ENCODE data around the gene MYO1E. TPM values are rescaled to one million over a fixed set of nuclear protein-coding genes. Genes with fewer than 3 reads are reported as not detected.

MYO1E gene
- total RNA-seq: 36.6 and 51.6 TPM in 2 replicates

GRCh38 chr15:59372352-59373211, at the start of gene MYO1E:
Gene MYO1E (minus strand): TSS chr15:59372871. CDS start chr15:59372500, 371 bp downstream.

DNA sequence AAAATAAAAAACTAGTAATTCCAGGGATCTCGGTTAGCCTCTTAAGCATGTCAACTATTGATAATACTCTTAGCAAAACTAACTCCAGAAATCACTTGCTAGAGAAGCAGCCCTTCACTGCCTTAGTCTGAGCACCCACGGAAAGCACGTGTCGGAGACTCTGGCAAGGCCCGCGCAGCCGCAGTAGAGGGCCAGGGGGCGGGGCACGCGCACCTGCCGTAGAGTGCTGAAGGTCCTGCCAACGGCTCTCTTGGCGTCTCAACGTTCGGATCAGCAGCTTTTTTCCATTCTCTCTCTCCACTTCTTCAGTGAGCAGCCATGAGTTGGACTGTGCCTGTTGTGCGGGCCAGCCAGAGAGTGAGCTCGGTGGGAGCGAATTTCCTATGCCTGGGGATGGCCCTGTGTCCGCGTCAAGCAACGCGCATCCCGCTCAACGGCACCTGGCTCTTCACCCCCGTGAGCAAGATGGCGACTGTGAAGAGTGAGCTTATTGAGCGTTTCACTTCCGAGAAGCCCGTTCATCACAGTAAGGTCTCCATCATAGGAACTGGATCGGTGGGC, 166.0 kb downstream of the MYO1E start, which contains the start of gene LDHAL6B:
TSS of gene LDHAL6B (plus strand) at position 221 of the 561 bp plus-strand sequence. CDS start at position 319, 98 bp downstream.

DNA sequence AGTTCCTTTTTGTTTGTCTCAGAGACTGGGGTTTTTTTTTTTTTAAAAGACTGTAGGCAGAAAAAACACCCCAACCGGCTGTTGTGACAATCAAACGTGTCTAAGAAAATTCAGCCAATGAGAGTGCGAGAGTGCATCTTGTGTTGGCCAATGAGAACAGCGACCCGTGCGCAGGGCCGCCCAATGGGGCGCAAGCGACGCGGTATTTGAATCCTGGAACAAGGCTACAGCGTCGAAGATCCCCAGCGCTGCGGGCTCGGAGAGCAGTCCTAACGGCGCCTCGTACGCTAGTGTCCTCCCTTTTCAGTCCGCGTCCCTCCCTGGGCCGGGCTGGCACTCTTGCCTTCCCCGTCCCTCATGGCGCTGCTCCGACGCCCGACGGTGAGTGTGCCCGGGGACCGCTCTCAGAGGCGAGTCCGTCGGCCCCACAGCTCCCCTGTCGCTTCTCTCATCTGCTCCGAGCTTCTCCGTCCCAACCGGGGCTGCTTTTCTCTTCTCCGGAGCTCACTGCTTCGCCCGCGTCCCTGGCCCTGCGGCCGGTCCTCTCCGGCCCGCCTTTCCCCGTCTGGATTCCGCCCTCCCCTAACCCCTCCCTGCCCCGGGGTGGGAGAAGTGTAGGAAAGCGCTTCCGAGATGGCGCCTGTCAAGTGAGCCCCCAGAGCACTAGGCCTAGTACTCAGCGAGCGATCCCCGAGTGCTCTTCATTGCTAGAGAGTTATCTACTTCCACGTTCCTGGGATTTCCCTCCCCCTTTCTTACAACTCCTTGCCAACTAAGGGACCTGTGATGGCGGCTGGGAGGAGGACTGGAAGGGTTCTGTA, 267.5 kb downstream of the MYO1E start, which contains the start of gene CCNB2:
TSS of gene CCNB2 (plus strand) at position 235 of the 821 bp plus-strand sequence. CDS start at position 358, 123 bp downstream.

Other genes with a start within 250 kb of the MYO1E start
- not detected in 2 replicates for gene LDHAL6B, start 166.0 kb downstream of the MYO1E start, total RNA-seq
- 0.50 and 0.59 TPM in 2 replicates for gene FAM81A, start 65.3 kb upstream of the MYO1E start, total RNA-seq
- gene GCNT3, start 238.9 kb upstream of the MYO1E start, total RNA-seq: not detected in 2 replicates